Skeletal muscle cell (primary cell): Measurements from ENCODE around the gene KLC3.

Source experiments
- DNase-seq: peaks from one replicate; pipeline ENCODE4 v3.0.0-alpha.2; 2010; ENCODE audit warnings: low read depth
- H3K4me3 ChIP-seq: 2 replicates; pipeline ENCODE4 v1.5.1; 2011; ENCODE audit warnings: low read depth, mild to moderate bottlenecking, control low read depth, low read length, moderate library complexity

Gene KLC3

GRCh38 chr19:45345506-45345860, 4.9 kb downstream of the KLC3 start:
- no peak for DNase-seq
- no peak overlapping the region for H3K4me3 ChIP-seq

DNA sequence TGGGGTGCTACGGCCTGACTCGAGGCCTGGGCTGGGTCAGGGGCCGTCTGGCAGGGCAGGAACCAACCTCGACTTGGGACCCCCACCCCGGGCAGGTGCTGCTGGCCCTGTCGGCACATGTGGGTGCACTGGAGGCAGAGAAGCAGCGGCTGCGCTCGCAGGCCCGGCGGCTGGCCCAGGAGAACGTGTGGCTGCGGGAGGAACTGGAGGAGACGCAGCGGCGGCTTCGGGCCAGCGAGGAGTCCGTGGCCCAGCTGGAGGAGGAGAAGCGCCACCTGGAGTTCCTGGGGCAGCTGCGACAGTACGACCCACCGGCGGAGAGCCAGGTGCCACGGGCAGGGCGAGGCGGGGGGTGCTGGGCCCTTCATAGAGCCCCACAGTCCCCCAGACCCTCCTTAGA, 5.9 kb downstream of the KLC3 start:
- no peak overlapping the region for H3K4me3 ChIP-seq
- no peak for DNase-seq

DNA sequence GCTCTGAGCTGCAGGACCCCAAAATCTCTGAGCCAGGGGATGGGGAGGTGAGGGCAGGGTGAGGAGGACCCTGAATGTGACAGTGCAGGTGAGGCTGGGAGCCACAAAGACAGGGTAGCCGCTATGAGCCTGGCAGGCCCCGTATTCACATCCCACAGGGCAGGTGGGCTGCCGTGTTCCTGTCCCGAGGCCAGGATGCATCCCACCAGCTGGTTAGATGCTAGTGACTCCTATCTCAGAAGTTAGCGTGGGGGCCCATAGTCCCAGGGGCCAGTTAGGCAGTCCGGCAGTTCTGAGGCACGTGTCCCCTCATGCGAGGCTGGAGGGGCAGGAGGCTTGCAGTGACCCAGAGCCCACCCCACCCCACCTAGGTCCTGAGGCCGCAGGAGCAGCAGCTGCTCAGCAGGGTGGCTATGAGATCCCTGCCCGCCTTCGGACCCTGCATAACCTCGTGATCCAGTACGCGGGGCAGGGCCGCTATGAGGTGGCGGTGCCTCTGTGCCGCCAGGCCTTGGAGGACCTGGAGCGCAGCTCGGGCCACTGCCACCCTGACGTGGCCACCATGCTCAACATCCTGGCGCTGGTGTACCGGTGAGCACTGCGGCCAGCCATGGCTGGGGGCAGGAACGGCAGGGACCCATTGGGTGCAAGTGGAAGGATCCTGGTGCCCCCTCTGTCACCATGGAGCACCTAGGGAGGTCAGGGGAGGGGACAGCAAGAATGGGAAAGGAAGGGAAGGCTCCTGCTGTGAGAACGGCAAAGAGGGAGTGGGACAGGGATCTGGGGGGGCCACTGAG, 7.2 kb downstream of the KLC3 start:
- H3K4me3 ChIP-seq = no peak overlapping the region
- DNase-seq = no peak

- no peak for DNase-seq
- no peak overlapping the region for H3K4me3 ChIP-seq
Measured at GRCh38 chr19:45348367-45349125, 8.0 kb downstream of the KLC3 start.

GRCh38 chr19:45349126-45349415, 8.5 kb downstream of the KLC3 start:
- no peak overlapping the region for H3K4me3 ChIP-seq
- DNase-seq = no peak

- DNase-seq = no peak
- no peak overlapping the region for H3K4me3 ChIP-seq
Measured at GRCh38 chr19:45349430-45349941, 8.9 kb downstream of the KLC3 start.

- H3K4me3 ChIP-seq = no peak overlapping the region
- DNase-seq = no peak
Measured at GRCh38 chr19:45350477-45351058, 10.0 kb downstream of the KLC3 start.

DNA sequence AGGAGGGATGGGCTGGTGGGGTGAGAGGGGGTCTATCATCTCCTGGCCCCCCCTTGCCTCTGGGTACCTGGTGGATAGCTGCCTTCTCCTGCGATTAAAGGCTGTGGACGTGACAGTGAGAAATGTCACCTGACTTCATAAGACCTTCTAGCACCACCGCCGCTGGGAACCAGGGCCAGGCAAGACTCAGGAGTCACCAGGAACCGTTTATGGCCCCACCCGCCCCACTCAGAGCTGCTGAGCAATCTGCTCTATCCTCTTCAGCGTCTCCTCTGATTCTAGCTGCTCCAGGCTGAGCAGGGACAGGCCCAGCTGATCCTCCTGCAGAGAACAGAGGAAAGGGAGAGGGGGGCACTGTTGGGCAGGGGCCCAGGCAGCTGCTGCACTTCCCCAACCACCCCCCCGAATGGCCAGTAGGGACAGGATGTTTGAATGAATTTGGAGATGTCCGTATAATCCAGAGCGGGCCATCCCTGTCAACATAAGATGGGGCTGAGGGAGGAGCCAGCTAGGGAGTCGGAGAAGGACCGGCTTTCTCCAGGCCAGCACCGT, 10.9 kb downstream of the KLC3 start:
- DNase-seq = no peak

DNA sequence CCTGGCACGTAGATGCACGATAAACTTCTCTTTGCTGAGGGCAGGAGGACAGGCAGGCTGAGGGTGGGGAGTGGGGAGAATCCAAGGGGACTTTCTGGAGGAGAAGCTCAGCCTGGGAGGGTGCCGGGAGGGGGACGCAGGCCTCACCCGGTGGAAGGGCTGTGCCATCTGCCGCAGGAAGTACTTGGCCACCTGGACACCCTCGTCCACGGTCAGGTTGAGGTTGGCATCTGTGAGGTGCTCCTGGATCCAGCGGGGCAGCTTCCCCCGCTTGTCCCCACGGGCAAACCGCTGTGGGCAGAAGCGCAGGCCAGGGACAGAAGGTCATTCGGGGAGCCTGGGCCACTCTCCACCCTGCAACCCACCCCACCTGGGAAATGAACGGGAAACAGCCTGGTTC, 11.5 kb downstream of the KLC3 start:
- H3K4me3 ChIP-seq = no peak overlapping the region
- no peak for DNase-seq

More for the DNA sequence above, 10.9 kb downstream of the KLC3 start:
- no peak overlapping the region for H3K4me3 ChIP-seq

DNA sequence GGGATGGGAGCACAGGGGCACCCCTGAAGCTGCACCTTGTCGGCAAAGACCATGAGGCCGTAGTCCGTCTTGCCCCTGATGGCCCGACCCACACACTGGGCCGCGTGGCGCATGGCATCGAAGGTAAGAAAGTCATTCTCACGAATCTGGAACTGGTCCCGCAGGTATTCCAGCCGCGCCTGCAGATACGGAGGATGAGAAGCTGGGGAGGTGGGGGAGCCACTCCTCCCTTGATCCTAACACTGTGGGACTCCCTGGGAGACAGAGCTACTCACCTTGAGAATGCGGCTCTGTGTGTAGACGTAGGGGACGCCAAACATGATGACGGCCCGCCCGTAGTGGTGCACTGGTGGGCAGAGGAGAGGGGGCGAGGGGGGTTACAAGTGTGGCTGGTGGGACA, 11.9 kb downstream of the KLC3 start:
- H3K4me3 ChIP-seq = no peak overlapping the region
- no peak for DNase-seq

DNA sequence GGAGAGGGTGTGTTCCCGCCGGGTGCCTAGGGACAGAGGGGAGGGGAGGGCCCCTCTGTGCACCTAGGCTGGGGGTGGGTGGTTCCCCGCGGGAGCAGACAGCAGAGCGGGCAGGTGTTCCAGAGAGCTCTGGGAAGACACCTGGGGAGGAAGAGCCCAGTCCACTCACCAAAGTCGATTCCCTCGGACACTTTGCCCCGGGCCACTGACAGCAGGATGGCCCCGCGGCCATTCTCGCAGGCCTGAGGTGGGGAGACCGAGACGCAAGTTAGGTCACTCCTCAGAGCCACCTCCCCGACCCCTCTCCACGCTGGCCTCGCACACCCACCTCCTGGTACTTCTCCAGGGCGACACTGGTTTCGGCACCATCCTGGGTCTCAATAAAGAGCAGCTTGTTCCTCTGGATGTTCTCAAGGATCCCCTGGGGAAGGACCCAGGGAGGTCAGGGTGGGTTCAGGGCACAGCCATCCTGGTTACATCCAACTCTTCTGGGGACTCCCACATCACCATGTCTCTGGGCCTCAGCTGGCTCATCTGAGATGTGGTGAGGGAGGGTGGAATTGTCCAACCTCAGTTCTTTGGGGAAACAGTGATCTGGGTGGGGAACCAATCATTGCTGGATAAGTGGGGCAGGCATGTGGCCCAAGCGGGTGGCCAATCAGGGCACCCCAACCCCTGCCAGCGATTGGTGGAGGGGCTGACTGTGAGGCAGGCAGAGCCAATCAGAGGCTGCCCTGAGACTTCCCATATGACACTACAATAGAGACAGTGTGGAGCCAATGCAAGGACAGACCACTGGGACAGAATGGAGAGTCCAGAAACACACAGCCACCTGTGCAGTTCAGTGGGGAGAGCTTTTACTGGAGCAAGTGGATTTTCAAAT, 12.6 kb downstream of the KLC3 start:
- no peak for DNase-seq
- H3K4me3 ChIP-seq = no peak overlapping the region

GRCh38 chr19:45354241-45354842, 13.8 kb downstream of the KLC3 start:
- DNase-seq = no peak
- no peak overlapping the region for H3K4me3 ChIP-seq

- no peak for DNase-seq
- H3K4me3 ChIP-seq = no peak overlapping the region
Measured at GRCh38 chr19:45355402-45355801, 14.9 kb downstream of the KLC3 start.

DNA sequence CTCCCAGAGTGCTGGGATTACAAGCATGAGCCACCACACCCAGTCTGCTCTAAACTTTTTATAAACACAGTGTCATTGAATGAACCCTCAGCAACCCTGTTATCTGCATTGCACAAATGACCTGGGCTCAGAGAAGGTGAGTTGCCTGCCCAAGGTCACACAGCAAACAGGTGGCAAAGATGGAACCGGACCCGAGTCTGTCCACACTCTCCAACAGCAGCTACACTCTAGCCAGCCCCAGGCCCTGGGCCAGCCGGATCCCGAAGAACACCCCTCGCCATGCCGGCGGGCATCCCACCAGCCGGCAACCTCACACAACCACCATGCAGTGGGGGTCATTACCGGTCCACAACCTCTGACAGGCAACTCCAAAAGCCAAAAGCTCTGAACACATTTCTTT, 15.4 kb downstream of the KLC3 start:
- DNase-seq = no peak

DNA sequence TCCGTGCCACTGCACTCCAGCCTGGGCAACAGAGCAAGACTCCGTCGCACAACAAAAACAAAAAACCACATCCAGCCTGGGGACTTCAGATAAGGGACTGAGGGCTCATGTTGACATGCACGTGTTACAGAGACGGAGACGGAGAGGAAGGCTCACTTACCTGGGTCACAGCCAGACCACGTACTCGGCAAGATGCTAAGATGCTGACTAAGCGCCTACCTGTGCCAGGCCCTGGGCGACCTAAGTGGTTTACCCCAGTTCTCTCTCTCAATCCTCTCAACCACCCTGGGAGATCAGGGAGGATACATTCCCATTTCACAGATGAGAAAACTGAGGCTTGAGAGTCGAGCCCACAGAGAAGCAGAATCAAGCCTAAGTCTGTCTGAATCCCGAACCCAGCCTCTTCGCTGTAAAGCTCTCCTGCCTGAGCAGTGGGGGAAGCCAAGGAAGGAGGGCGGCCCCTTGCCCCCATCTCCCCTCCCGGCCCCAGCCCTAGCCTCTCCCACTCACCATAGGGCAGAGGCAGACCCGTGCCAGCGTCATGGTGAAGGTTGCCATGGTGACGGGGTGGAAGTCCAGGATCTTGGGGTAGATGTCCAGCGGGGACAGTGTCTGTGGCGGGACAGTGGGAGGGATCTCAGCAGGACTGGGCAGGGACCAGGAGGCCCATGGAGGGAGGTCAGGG, 16.4 kb downstream of the KLC3 start:
- no peak for DNase-seq
- H3K4me3 ChIP-seq = no peak overlapping the region

More for the DNA sequence above, 15.4 kb downstream of the KLC3 start:
- H3K4me3 ChIP-seq = no peak overlapping the region

GRCh38 chr19:45357445-45357783, 16.9 kb downstream of the KLC3 start:
- no peak overlapping the region for H3K4me3 ChIP-seq
- DNase-seq = no peak

- no peak for DNase-seq
- no peak overlapping the region for H3K4me3 ChIP-seq
Measured at GRCh38 chr19:45358213-45358792, 17.8 kb downstream of the KLC3 start.

DNA sequence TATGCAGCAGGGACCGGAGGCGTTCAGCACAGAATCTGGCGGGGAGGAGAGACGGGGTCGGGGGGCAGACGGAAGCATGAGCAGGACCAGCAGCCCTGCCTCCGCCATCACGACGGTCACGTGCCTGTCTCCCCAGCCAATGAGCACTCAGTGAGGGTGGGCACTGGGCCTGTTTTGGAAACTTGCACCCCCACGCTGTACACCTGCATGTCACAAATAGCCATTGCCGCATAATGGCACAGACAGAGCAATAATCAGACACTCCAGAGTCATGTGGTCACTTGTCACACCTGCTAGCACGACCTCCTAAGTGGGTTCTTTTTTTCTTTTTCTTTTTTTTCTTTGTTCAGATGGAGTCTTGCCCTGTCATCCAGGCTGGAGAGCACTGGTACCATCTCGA, 21.1 kb downstream of the KLC3 start:
- no peak overlapping the region for H3K4me3 ChIP-seq
- no peak for DNase-seq
